Suppressor macrophage treated with lipopolysaccharide for 4 hours (primary cell): ENCODE results near the gene S100A11.

Experiments used
- DNase-seq: peaks from one replicate; pipeline ENCODE4 v3.0.0-alpha.2; 2020

The S100A11 gene

GRCh38 chr1:152038871-152039270 lies 2.1 kb upstream of the S100A11 start:
- no peak for DNase-seq

DNA sequence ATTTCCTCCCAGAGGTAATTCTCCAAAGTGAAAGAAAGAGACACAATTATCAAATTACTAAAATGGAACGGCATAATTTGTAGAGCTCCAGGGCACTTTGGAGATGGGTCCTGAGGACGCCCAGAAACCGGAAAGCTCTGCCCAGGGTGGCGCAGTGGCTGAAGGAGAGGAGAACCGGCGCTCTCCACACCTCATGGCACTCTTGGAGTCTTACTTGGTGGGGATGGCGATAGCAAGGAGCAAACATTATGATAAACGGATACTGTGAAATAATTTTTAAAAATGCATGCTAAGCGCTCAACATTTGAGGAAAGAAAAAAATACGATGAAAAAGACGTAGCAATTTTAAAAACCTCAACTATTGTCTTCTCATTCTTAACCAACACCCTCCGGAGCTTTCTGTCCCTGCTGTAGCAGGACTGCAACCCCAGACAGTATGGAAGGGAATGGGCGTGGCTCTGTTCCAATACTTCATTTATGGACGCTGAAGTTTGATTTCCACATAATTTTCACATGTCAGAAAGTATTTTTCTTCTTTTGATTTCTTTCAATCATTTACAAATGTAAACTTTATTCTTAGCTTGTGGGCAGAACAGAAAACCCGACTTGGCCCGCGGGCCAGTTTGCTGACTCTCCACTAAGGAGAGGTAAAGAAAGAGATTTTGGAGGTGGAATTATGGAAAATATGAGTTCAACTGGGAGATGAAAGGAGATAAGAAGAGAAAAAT lies 1.1 kb downstream of the S100A11 start:
- peak; percentile 54 for DNase-seq

GRCh38 chr1:152034654-152035538 lies 1.9 kb downstream of the S100A11 start:
- DNase-seq: peak; percentile 83

DNA sequence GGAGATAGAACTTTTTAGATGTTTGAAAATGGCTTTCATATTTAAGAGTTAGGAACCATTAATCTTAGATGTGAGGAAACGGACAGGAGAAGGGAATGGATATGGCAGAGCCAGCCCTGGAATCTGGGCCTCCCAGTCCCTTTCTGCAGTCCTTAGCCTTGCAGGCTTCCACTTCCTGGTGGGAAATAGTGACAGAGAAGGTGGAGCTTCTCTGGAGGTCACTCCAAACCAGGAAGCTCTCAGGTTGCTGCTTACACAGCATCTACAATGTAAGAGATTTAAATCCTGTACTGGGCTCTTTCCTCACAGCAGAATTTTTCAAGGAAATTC lies 2.5 kb downstream of the S100A11 start:
- no peak for DNase-seq

- no peak for DNase-seq
Measured at GRCh38 chr1:152029929-152030211, 6.9 kb downstream of the S100A11 start.

DNA sequence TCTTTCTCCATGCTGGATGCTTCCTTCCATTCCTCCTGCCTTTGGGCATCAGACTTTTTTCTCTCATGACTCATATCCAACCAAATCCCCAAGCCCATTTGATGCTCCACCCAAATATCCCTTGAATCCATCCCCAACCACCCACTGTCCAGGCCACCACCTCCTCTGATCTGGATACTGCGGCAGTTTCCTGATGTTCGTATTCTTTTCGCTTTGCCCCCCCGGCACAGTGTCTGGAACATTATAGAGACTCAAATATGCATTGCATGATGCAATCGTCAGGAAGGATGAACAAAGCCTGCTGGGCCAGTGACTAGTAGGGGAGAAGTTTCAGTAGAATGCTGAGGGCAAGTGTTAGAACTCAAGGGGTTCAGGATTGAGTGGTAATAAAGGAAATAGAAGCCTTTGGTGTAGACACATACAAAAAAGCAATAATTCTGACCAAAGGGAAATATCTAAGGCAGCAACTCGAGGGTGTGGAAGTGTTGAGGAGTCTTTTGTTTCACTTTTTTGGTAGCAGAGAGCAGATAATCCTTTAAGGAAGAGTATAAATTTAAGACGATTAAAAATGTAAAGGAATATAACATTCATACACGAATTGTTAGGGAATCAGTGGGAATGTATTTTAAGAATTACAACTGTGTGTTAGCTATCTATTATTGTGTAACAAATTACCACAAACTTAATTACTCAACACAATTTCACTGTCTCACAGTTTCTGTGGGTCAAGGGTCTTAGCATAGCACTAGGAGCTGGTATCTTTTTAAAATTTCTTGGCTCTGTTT lies 7.5 kb downstream of the S100A11 start:
- DNase-seq: peak; percentile 61

- no peak for DNase-seq
Measured at GRCh38 chr1:152026895-152027294, 9.9 kb downstream of the S100A11 start.

GRCh38 chr1:152024223-152024622 lies 12.6 kb downstream of the S100A11 start:
- no peak for DNase-seq

GRCh38 chr1:152023221-152023620 lies 13.6 kb downstream of the S100A11 start:
- DNase-seq: no peak

- no peak for DNase-seq
Measured at GRCh38 chr1:152022474-152022873, 14.3 kb downstream of the S100A11 start.

DNA sequence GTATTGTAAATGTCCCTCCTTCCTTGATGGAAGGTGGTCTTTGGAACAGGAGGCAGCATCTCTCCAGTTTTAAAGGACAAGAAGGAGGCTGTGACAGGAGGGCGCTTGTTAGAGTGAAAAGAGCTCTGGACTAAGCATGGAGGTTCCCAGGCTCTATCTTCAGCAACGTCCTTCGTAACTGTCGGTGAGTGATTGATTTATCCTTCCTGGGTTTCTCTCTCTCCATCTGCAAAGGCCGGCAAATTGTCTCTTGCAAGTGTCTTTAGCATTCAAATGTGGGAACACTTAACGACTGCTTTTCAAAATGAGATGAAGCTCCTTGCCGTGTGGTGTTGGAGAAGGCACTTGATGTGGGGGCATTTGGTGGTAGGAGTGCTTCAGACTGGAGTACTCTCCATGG lies 15.2 kb downstream of the S100A11 start:
- no peak for DNase-seq

GRCh38 chr1:152020849-152021248 lies 16.0 kb downstream of the S100A11 start:
- DNase-seq: no peak

DNA sequence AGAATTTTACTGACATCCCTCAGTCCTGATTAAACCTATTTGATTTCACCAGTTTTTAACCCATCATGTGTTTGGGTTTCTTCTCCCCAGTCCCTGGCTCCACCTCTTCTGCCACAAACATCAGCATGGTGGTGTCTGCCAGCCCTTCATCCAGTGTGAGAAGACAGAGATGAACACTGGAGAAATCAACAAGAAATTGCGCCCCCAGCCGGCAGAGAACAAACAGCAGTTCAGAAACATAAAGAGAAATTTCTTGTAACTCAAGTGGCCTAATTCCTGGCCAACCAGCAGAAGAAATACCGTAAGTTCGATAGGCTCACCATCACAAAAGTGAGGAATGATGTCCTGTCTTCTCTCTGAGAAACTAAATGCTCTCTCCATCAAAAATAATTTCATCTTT lies 18.3 kb downstream of the S100A11 start:
- DNase-seq: no peak

GRCh38 chr1:152015766-152016165 lies 21.0 kb downstream of the S100A11 start:
- DNase-seq: no peak

GRCh38 chr1:152014943-152015342 lies 21.9 kb downstream of the S100A11 start:
- DNase-seq: peak; percentile 64

- peak; percentile 60 for DNase-seq
Measured at GRCh38 chr1:152013664-152014237, 23.1 kb downstream of the S100A11 start.

- DNase-seq: no peak
Measured at GRCh38 chr1:152009691-152010090, 27.1 kb downstream of the S100A11 start.

GRCh38 chr1:152007047-152007446 lies 29.8 kb downstream of the S100A11 start:
- DNase-seq: no peak

DNA sequence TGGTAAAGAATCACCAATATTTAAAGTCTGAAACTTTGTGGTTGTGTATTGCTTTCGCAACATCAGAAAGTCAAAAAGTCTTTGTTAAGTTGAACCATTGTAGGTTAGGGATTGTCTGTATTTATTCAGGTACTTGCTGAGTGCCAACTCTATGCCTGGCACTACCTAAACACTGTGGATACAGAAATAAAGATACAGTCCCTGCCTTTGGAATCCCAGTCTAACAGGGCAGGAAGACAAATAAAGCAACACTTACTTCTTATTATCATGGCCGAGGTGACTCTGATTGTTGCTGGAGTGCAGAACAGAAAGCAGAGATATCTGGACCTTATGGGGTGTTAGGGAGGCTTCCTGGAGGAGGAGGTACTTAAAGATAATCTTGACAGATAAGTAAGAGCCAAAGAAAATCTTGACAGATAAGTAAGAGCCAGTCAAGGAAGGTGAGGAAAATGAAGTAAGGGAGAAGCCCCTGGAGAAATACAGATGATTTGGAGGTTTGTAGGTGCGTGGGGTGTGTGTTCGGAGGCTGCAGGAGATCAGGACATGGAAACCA lies 31.4 kb downstream of the S100A11 start:
- no peak for DNase-seq

GRCh38 chr1:152003846-152004442 lies 32.9 kb downstream of the S100A11 start:
- no peak for DNase-seq

GRCh38 chr1:152002960-152003359 lies 33.8 kb downstream of the S100A11 start:
- DNase-seq: no peak
